Muscle layer of colon (tissue), 2 donors: ENCODE data around the gene TBC1D9.

Source experiments
- H3K27ac ChIP-seq: one replicate; pipeline ENCODE4 v1.7.0; 2013; ENCODE audit warnings: low read depth, mild to moderate bottlenecking, low read length, moderate library complexity
- H3K27me3 ChIP-seq, 2 donors: one replicate each; pipeline ENCODE4 v1.7.0; 2013; ENCODE audit warnings: low read length in 2 of 2, mild to moderate bottlenecking in 2 of 2; ENCODE audit not compliant: insufficient read depth in 2 of 2, control insufficient read depth in 1 of 2
- H3K36me3 ChIP-seq: one replicate; pipeline ENCODE4 v1.7.0; 2013; ENCODE audit warnings: mild to moderate bottlenecking, low read length; ENCODE audit not compliant: insufficient read depth
- H3K4me1 ChIP-seq: one replicate; pipeline ENCODE4 v1.7.0; 2013; ENCODE audit warnings: mild to moderate bottlenecking, low read length; ENCODE audit not compliant: insufficient read depth
- H3K4me3 ChIP-seq, 2 donors: one replicate each; pipeline ENCODE4 v1.7.0; 2013; ENCODE audit warnings: low read length in 2 of 2, low read depth in 1 of 2, mild to moderate bottlenecking in 1 of 2, moderate library complexity in 1 of 2
- H3K9ac ChIP-seq: one replicate; pipeline ENCODE4 v1.7.0; 2013; ENCODE audit warnings: low read length
- H3K9me3 ChIP-seq: one replicate; pipeline ENCODE4 v1.7.0; 2013; ENCODE audit warnings: mild to moderate bottlenecking, low read length
- donor health status: abdominal sarcoma.
- donor health status: Adenocarcinoma of cecum.

Gene TBC1D9

DNA sequence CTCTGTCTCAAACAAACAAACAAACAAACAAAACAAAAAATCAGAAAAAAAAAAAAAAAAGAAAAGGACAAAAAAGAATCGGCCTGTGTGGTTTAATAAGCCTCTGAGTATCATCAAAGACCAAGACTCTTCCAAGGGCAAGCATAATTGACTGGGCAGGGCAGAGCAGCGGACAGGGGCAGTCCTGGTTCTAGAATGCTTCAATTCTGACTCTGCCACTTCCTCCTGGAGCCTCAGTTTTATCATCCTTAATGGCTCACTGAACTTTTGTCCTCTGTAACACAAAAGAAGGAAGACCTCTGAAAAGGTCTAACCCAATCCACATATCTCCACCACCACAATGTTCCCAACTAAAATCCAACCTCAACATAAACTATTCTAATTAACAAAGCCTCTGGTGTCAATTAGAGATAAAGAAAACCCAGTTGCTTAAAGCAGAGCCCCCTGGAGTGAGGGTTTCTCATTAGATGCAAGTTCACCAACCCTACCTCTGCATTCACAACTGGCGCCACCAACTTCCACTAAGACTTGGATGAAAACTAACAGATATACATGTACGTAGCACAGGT lies 51.7 kb downstream of the TBC1D9 start:
- Histone ChIP-seq H3K27ac (no peak overlapping the region), H3K4me1 (no peaks in the 10 kb centered on the region), H3K9me3 (no peaks in the 10 kb centered on the region), H3K27me3 (no peaks in the 10 kb centered on the region), H3K36me3 (no peaks in the 10 kb centered on the region), H3K9ac (no peak overlapping the region), H3K4me3 (no peak overlapping the region)

DNA sequence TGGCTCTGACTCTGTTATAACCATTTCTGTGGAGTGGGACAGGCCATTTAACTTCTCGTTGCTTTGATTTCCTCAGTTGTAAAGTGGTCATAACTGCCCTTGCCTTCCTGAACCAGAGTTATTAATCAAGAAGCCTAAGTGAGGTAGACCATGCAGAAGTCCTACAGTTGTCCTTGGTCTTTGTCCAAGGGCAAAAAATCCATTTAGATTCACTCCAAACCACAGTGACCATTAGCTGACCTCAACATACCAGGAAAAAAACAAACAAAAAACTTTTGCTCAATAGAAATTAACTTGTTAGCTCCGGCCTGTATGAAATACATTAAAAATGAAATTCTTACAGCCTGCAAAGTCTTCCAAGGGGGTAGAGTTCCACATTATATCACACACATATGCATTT lies 52.7 kb downstream of the TBC1D9 start:
- no peaks in the 10 kb centered on the region for H3K4me1 ChIP-seq
- H3K9ac ChIP-seq: no peak overlapping the region
- H3K4me3 ChIP-seq: no peak overlapping the region
- H3K27ac ChIP-seq: no peak overlapping the region
- H3K36me3 ChIP-seq: no peaks in the 10 kb centered on the region
- H3K27me3 ChIP-seq: no peaks in the 10 kb centered on the region
- H3K9me3 ChIP-seq: no peaks in the 10 kb centered on the region

DNA sequence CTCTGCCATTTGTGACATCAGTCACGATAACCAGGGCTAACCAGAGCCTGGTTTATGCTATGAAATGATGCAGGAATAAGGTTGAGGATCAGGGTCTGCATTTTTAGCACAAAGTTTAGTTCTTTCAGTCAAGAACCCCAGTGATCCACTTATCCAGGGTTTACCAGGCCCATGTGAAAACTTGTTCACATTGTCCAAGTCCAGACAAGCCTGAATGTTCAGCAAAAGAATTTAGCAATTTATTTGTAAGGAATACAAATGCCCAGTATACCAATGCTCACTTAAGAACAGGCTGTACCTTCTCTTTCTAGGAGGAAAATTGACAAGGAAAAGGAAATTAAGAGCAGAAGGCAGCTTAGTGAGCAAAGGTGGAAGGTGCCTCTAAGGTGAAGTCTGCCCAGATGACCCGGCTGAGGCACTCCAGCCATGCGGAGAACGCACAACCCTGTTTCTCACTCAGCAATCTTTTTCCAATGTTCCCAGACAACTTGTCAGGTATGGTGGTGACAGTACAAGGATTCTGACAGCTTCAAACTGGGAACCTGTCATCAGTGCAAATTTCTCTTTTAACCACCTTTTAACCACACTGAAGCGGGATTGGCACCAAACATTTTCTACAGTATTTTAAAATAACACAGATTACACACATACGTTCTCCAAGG lies 54.0 kb downstream of the TBC1D9 start:
- H3K27me3 ChIP-seq: no peaks in the 10 kb centered on the region
- H3K4me1 ChIP-seq: peaks cover 4% of the 10 kb centered on the region
- H3K36me3 ChIP-seq: no peaks in the 10 kb centered on the region
- H3K27ac ChIP-seq: no peak overlapping the region
- no peaks in the 10 kb centered on the region for H3K9me3 ChIP-seq
- H3K9ac ChIP-seq: no peak overlapping the region
- H3K4me3 ChIP-seq: no peak overlapping the region

DNA sequence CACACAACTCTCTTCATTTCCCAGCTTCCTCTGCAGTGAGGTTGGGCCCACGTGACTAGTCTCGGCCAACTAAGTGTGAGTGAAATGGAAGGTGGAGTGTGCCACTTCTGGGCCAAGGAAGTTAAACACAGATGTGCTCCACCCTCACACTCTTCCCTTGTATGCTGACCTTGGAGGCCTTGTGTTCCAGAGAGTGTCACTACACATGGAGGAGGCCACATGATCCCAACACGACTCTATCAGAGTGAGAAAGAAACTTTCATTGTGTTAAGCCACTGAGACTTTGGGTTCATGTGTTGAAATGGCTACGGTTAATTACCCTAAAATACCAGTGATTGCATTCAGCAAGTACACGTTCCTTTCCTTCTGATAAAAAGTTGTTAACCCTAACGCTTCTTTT lies 55.1 kb downstream of the TBC1D9 start:
- H3K4me3 ChIP-seq: no peak overlapping the region
- H3K27ac ChIP-seq: no peak overlapping the region
- H3K4me1 ChIP-seq: peaks cover 4% of the 10 kb centered on the region
- H3K9me3 ChIP-seq: no peaks in the 10 kb centered on the region
- H3K36me3 ChIP-seq: no peaks in the 10 kb centered on the region
- H3K27me3 ChIP-seq: no peaks in the 10 kb centered on the region
- H3K9ac ChIP-seq: no peak overlapping the region

DNA sequence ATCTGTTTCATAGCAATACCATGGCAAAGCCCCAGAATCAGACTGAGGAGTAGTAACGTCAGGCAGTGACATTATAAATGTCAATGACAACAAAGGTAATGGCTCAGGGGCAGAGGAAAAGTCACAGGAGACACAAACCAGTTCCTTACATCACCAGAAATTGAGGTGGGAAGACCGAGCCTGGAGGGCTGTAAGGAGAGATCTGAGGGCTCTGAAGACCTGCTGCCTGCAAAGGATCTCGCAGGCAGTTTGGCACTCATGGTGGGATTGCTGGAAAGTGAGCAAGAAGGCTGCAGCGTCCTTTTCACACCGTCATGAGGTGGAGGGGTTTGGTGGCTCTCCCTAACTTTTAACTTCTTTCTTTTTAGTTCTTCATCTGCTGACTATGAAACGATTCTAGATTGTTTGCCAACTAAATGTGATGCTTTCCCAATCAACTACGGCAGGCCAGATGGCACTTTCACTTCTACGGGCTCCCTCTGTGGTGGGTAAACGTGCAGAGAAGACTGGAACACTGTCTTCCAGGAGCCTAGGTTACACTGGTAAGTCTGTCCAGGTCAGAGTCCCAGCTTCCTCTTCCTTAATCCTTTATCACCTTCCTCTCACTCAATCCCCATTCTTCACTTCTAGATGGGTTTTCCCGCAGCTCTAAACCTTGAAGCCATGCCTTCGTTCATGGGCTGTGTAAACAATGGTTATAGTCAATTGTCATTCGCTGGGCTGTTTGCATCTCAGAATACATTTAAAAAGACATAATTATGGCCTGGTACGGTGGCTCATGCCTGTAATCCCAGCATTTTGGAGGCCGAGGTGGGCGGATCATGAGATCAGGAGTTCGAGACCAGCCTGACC lies 58.2 kb downstream of the TBC1D9 start:
- H3K27me3 ChIP-seq: no peaks in the 10 kb centered on the region
- no peaks in the 10 kb centered on the region for H3K36me3 ChIP-seq
- no peak overlapping the region for H3K27ac ChIP-seq
- no peak overlapping the region for H3K4me3 ChIP-seq
- H3K9ac ChIP-seq: no peak overlapping the region
- peaks cover 4% of the 10 kb centered on the region for H3K4me1 ChIP-seq
- no peaks in the 10 kb centered on the region for H3K9me3 ChIP-seq

DNA sequence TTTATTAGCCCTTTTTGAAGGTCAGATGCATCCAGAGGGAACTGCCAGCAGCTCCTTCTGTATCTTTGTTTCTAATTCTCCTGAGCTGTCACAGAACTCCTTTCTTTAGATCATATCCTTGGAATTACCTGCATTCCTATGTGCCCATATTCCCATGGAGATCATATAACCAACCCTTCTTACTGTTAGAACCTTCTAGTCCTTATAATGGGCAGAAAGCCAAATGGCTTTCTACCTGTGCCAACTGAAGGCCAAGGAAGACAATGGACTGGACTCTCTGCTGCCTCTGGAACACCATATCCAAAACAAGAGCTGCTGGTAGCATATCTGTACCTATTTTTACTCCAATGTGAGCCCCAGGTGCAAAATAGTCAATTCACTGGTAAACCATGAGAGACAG lies 60.7 kb downstream of the TBC1D9 start:
- Histone ChIP-seq H3K4me1 (peaks cover 4% of the 10 kb centered on the region), H3K27me3 (no peaks in the 10 kb centered on the region), H3K9me3 (no peaks in the 10 kb centered on the region), H3K4me3 (no peak overlapping the region), H3K9ac (no peak overlapping the region), H3K36me3 (no peaks in the 10 kb centered on the region), H3K27ac (no peak overlapping the region)

DNA sequence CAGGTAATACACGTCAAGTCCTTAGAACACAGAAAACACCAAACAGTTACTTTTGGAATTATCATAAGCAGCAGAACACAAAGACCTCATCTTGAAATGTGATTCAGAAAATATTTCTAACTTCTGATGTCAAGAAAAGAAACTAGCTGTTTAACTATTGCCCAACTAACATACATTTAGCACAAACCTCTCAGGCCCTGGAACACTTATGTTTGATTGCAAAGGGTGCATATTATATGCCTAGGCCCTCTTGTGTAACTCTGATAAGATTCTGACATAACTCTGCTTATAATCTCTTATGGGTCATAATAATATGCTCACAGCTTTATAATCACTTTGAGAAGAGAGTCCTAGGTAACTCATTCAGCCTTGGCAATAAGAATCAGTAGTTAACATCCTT lies 62.6 kb downstream of the TBC1D9 start:
- H3K9ac ChIP-seq: no peak overlapping the region
- H3K27ac ChIP-seq: no peak overlapping the region
- no peaks in the 10 kb centered on the region for H3K9me3 ChIP-seq
- no peak overlapping the region for H3K4me3 ChIP-seq
- H3K36me3 ChIP-seq: no peaks in the 10 kb centered on the region
- peaks cover 4% of the 10 kb centered on the region for H3K4me1 ChIP-seq
- H3K27me3 ChIP-seq: no peaks in the 10 kb centered on the region

DNA sequence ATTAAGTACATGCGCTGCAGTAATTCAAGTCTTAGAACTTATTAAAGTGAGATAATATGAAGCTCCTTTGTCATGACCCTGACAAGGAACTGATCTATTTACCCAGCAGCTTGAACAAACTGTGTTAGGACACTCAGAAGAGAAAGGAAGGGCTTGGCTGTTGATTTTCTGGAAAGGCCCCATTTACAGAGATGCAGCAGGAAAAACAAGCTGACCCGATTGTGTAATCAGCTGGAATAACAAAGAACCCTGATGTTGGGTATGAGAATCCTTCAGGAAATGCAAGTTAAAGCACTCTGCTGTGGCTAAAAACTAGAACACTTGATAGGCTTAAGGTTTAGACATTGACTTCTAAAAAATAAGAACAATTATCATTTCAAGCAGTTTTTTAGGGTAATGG lies 64.8 kb downstream of the TBC1D9 start:
- Histone ChIP-seq H3K9me3 (no peaks in the 10 kb centered on the region), H3K27ac (no peak overlapping the region), H3K9ac (no peak overlapping the region), H3K4me3 (no peak overlapping the region), H3K36me3 (no peaks in the 10 kb centered on the region), H3K4me1 (no peaks in the 10 kb centered on the region), H3K27me3 (no peaks in the 10 kb centered on the region)

DNA sequence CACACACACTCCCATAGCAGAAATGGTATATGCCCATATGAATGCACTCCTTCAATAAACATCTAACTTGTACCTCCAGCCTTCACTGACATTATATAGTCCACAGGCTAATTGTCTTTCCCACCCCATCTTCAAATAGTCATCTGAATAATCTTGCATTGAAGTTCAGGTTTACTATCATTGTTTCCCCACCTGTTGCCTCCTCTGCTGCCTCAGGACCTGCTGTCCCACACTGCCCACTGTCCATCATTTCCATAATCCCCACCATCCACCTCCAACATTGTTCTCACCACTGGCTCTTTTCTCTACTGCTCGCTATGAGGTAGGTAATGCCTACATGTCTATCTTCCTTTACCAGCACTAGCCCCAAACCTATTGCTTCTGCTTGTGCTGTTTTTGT lies 66.1 kb downstream of the TBC1D9 start:
- Histone ChIP-seq H3K4me1 (no peaks in the 10 kb centered on the region), H3K9ac (no peak overlapping the region), H3K27me3 (no peaks in the 10 kb centered on the region), H3K4me3 (no peak overlapping the region), H3K27ac (no peak overlapping the region), H3K9me3 (no peaks in the 10 kb centered on the region), H3K36me3 (no peaks in the 10 kb centered on the region)

DNA sequence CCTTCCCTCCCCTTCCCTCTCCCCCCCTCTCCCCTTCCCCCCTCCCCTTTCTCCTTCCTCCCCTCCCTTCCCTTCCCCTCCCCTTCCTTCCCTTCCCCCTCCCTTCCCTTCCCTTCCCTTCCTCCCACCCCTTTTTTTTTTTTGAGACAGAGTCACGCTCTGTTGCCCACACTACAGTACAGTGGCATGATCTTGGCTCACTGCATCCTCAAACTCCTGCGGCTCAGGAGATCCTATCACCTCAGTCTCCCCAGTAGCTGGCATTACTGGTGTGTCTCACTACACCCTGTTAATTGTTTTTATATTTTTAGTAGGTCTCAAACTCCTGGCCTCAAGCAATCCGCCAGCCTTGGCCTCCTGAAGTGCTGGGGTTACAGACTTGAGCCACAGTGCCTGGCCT lies 66.6 kb downstream of the TBC1D9 start:
- H3K4me1 ChIP-seq: no peaks in the 10 kb centered on the region
- no peaks in the 10 kb centered on the region for H3K9me3 ChIP-seq
- no peak overlapping the region for H3K27ac ChIP-seq
- no peaks in the 10 kb centered on the region for H3K27me3 ChIP-seq
- H3K4me3 ChIP-seq: no peak overlapping the region
- no peaks in the 10 kb centered on the region for H3K36me3 ChIP-seq
- no peak overlapping the region for H3K9ac ChIP-seq

DNA sequence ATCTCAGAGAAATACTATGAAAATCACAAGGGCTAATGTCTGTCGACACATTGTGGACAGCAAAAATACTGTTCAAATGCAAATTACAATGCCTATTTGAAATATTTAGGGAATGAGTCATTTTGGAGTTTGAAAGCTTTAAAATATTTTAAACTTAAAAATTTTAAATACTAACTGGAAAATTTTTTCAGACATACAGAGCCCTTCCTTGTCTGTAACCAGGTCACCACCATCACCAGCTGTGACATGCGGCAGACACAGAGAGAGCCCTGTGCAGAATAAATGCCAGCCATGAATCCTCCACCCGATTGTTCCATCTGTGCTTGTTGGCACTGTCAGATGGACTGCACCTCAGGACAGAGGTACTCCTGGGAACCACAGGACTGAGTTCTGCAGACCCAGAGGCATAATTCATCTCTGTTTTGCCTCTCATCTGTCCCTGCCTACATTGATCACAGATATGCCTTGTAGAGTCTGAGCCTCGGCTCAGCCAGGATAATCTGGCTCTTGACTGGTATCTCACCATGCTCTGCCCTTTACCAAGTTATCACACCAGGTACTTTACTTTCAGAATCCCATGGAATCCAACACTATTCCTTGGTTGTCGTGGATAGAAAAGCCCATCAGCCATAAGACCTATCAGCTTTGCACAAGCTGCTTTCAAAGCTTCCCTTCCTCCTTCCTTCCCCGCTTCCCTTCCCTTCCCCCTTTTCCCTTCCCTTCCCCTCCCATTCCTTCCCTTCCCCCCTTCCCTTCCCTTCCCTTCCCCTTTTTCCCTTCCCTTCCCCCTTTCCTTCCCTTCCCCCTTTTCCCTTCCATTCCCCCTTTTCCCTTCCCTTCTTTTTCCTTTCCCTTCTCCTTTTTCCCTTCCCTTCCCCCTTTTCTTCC lies 67.2 kb downstream of the TBC1D9 start:
- H3K27ac ChIP-seq: no peak overlapping the region
- H3K36me3 ChIP-seq: no peaks in the 10 kb centered on the region
- H3K9me3 ChIP-seq: no peaks in the 10 kb centered on the region
- H3K4me3 ChIP-seq: no peak overlapping the region
- no peaks in the 10 kb centered on the region for H3K4me1 ChIP-seq
- no peaks in the 10 kb centered on the region for H3K27me3 ChIP-seq
- H3K9ac ChIP-seq: no peak overlapping the region
